Testis (tissue), 3 donors: ENCODE results near the gene WNT8A. TPM values are rescaled to one million over a fixed set of nuclear protein-coding genes. Genes with fewer than 3 reads are reported as not detected.
"Not testable (repeated sequence)": the region's sequence is repeated elsewhere in the genome, so short reads cannot be mapped to it uniquely, and the experiment has no call there.

ENCODE experiments used
- DNase-seq: peaks from one replicate; pipeline ENCODE4 v3.0.0-alpha.2; 2019
- H3K27ac ChIP-seq, 2 donors: fragments of 200-600 bp; sonication (generic); one replicate each; pipeline ENCODE4 v1.5.1; 2019
- H3K27me3 ChIP-seq: fragments of 200-600 bp; sonication (generic); one replicate; pipeline ENCODE4 v1.5.1; 2019
- H3K36me3 ChIP-seq: fragments of 200-600 bp; sonication (generic); one replicate; pipeline ENCODE4 v1.5.1; 2017; ENCODE audit warnings: low read depth; ENCODE audit errors: missing control alignments
- H3K4me1 ChIP-seq: fragments of 200-600 bp; sonication (generic); one replicate; pipeline ENCODE4 v1.5.1; 2019
- H3K4me3 ChIP-seq, 2 donors: fragments of 200-600 bp; sonication (generic); one replicate each; pipeline ENCODE4 v1.5.1; 2017 to 2019
- H3K9me3 ChIP-seq: fragments of 200-600 bp; sonication (generic); one replicate; pipeline ENCODE4 v1.5.1; 2017
- POLR2A ChIP-seq: fragments of 450-650 bp; IDR thresholded peaks from one replicate; pipeline ENCODE4 v1.6.1; 2017; ENCODE audit warnings: antibody characterized with exemption, mild to moderate bottlenecking, moderate library complexity
- WGBS, 2 donors: methylation state at CpG; one replicate each; pipeline ENCODE4 v1.1.5; 2018; 5-methylcytosine and 5-hydroxymethylcytosine counted together
- intact Hi-C: fragments of 100-400 bp; cut with DNase I; formaldehyde crosslinking; loops from one replicate; pipeline ENCODE4 v1.15.1; 2023; ENCODE audit warnings: low total_unique reads
- polyA plus RNA-seq: library from polyadenylated mRNA; stranded (reverse); fragments of 350-450 nt; fragmentation: Illumina TruSeq; extraction: RNeasy Lipid Tissue Mini Kit (QIAGEN cat#74804); gene quantifications from one replicate; pipeline ENCODE4 v1.2.3, GENCODE V29; 2014; ENCODE audit warnings: low read depth, low replicate concordance; ENCODE audit not compliant: insufficient read depth
- total RNA-seq, 2 donors: library from RNA; depleted of rRNA; stranded (reverse); fragments of >200 nt; gene quantifications; one replicate each; pipeline ENCODE4 v1.2.3, GENCODE V29; 2016
- TF ChIP-seq, protein P1 (sequence below), 3 experiments: fragments of 450-650 bp in 2 of 3; fragments of 200-600 bp in 1 of 3; sonication (generic) in 1 of 3; IDR thresholded peaks; one replicate each; pipeline ENCODE4 v1.5.1; 2016 to 2019; ENCODE audit warnings: antibody characterized with exemption in 3 of 3, mild to moderate bottlenecking in 2 of 3, moderate library complexity in 1 of 3

WNT8A gene
- total and polyA plus RNA-seq, 3 donors from 2014 or later: 0.71 to 1.4 (median 1.3) TPM

DNA sequence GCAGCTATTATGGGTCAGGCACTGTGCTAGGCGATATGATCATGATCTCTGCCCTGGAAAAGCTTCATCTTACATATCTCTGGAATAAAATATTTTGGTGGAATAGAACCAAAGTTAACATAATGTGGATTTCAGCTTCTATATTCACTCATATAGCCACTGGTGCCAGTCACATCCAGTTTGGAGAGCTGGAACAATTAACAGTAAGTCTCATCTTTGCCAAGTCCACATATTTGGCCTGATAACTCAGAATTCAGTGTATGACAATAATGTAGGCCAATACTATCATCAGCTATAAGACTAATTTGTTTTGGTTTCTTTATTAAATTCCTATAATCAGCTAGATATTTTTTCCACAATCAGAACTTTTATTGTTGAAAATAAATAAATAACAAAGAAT, 45.0 kb upstream of the WNT8A start:
- H3K36me3 ChIP-seq: no peaks in the 10 kb centered on the region
- TF ChIP-seq, protein P1, sequence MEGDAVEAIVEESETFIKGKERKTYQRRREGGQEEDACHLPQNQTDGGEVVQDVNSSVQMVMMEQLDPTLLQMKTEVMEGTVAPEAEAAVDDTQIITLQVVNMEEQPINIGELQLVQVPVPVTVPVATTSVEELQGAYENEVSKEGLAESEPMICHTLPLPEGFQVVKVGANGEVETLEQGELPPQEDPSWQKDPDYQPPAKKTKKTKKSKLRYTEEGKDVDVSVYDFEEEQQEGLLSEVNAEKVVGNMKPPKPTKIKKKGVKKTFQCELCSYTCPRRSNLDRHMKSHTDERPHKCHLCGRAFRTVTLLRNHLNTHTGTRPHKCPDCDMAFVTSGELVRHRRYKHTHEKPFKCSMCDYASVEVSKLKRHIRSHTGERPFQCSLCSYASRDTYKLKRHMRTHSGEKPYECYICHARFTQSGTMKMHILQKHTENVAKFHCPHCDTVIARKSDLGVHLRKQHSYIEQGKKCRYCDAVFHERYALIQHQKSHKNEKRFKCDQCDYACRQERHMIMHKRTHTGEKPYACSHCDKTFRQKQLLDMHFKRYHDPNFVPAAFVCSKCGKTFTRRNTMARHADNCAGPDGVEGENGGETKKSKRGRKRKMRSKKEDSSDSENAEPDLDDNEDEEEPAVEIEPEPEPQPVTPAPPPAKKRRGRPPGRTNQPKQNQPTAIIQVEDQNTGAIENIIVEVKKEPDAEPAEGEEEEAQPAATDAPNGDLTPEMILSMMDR (IDR thresholded peaks at IDR 0.05): no peak
- TF ChIP-seq POLR2A: no peak
- peak overlapping the region; percentile 57 to 73 for H3K27ac ChIP-seq
- no peak for DNase-seq
- H3K4me3 ChIP-seq: no peak overlapping the region
- intact Hi-C loops: loop anchor here (10.0 kb wide), 1 partner anchor 96 kb away; the partner anchor contains the start of gene NME5
- H3K27me3 ChIP-seq: no peaks in the 10 kb centered on the region
- 59 to 82% methylated on average over 1 of the region's 1 CpG for WGBS, 2 donors
- H3K4me1 ChIP-seq: peaks cover 41% of the 10 kb centered on the region
- H3K9me3 ChIP-seq: no peaks in the 10 kb centered on the region

DNA sequence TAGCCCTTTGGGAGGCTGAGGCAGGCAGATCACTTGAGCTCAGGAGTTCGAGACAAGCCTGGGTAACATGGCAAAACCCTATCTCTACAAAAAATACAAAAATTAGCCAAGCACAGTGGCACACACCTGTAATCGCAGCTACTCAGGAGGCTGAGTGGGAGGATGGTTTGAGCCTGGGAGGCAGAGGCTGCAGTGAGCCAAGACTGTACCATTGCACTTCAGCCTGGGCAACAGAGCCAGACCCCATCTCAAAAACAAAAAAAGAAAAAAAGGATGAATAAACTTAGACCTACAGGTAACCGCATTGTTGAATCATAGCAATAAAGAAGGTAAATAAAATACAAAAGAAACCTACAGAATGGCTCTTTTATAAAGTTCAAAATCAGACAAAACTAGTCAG, 38.5 kb upstream of the WNT8A start:
- H3K9me3 ChIP-seq, H3K4me3 ChIP-seq, H3K36me3 ChIP-seq, H3K27me3 ChIP-seq, intact Hi-C loops, H3K27ac ChIP-seq, DNase-seq, H3K4me1 ChIP-seq: not testable (repeated sequence)
- WGBS, 2 donors: 88 to 93% methylated on average over 3 of the region's 3 CpGs

DNA sequence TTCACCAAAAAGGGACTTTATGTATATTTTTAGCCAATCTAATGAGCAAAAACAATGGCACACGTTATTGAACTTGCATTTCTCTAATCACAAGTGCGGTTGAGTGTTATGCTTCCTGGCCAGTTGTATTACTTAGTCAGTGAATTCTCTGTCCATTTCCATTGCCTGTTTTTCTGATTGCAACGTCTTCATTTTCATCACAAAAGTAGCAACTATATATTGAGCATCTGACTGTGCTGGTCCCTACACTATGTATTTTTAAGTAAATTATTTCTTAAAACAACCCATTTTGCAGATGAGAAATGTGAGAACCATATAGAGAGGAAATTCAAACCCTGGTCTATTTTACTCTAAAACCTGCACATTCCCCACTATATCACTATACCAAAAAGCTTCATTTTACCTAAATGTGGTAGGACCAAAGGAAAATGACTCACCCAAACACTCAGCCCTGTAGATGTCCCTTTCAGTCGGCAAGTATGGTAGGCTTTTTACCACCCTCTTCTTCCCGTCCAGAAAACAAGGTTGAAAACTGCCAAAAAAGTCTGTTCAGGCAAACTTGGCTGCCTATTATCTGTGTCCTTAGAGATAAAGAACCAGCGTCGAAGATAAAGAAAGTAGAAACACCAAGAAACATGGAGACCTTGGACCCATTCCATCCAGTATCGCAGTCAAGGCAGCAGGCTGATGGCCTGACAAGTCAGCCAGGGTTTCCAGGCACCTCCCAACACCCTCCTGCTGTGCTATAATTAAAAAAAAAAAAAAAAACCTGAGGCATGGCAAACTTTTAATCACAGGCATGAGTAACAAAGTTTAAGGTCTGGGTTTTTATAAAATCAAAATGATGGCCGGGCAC, 32.2 kb upstream of the WNT8A start:
- Histone ChIP-seq H3K36me3 (no peaks in the 10 kb centered on the region), H3K27ac (peak overlapping the region; percentile 68 to 83), H3K4me1 (peaks cover 24% of the 10 kb centered on the region), H3K4me3 (peak overlapping the region in 1 of 2 donors; percentile 32), H3K9me3 (no peaks in the 10 kb centered on the region), H3K27me3 (no peaks in the 10 kb centered on the region)
- WGBS, 2 donors: 32 to 46% methylated on average over 9 of the region's 9 CpGs
- intact Hi-C loops: no loop called here
- no peak for TF ChIP-seq POLR2A
- TF ChIP-seq, protein P1 (IDR thresholded peaks at IDR 0.05): no peak
- DNase-seq: peak; percentile 88

DNA sequence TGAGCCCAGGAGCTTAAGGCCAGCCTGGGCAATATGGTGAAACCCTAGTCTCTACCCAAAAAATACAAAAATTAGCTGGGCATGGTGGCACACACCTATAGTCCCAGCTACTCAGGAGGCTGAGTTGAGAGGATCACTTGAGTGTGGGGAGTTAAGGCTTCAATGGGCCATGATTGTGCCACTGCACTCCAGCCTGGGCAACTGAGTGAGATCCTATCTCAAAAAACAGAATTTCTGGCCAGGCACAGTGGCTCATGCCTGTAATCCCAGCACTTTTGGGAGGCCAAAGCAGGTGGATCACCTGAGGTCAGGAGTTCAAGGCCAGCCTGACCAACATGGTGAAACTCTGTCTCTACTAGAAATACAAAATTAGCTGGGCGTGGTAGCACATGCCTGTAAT, 31.1 kb upstream of the WNT8A start:
- intact Hi-C loops: not testable (repeated sequence)

DNA sequence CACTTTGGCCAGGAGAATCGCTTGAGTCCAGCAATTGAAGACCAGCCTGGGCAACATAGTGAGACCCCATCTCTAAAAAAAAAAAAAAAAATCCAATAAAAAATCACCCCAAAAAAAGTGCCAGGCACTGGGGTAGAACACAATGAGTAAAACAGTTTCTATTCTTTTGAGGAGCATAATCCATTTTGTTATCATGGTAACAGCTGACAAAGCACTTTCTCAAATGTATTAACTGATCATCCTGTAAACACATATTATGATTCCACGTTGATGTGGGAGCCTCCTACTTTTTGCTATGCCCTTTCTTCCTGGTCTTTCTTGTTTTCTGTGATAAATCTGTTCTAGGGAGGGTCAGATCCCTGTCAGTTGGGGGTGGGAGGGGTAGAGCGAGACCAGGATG, 30.3 kb upstream of the WNT8A start:
- peaks cover 24% of the 10 kb centered on the region for H3K4me1 ChIP-seq
- H3K27ac ChIP-seq: peak overlapping the region in 1 of 2 donors; percentile 83
- H3K9me3 ChIP-seq: no peaks in the 10 kb centered on the region
- no peaks in the 10 kb centered on the region for H3K27me3 ChIP-seq
- H3K36me3 ChIP-seq: no peaks in the 10 kb centered on the region
- 59 to 71% methylated on average over 3 of the region's 3 CpGs for WGBS, 2 donors
- no peak overlapping the region for H3K4me3 ChIP-seq
- intact Hi-C loops: no loop called here
- DNase-seq: no peak
- TF ChIP-seq, protein P1 (IDR thresholded peaks at IDR 0.05): no peak
- no peak for TF ChIP-seq POLR2A

More for the DNA sequence above, 31.1 kb upstream of the WNT8A start:
- H3K4me1 ChIP-seq: peaks cover 24% of the 10 kb centered on the region
- not testable (repeated sequence) for H3K27me3 ChIP-seq, H3K36me3 ChIP-seq, DNase-seq, H3K4me3 ChIP-seq, H3K9me3 ChIP-seq
- peak overlapping the region; percentile 68 to 83 for H3K27ac ChIP-seq
- 67 to 100% methylated on average over 1 of the region's 1 CpG for WGBS, 2 donors
